Measurements from ENCODE around the gene WDTC1. TPM values are rescaled to one million over a fixed set of nuclear protein-coding genes. Genes with fewer than 3 reads are reported as not detected.

The WDTC1 gene
- total RNA-seq (2021; ENCODE audit: unreplicated experiment) (26.6 TPM), Bru-seq, nascent RNA (percentile 48 among the genes with signal in this experiment), BruChase-seq, experiment 1, labeled RNA remaining after a 6-hour chase (percentile 56 among the genes with signal in this experiment), BruChase-seq, experiment 2, labeled RNA remaining after a 2-hour chase (percentile 49 among the genes with signal in this experiment)
- 25.5 and 26.6 TPM in 2 replicates for polyA plus RNA-seq (2012)
- long read RNA-seq, partial matches to known transcripts: 0 of 6 reads
- long read RNA-seq, other reads (novel, unspliced or antisense): 6 of 6 reads

- peak within 1 kb of the TSS; percentile 89 for H3K4me2 ChIP-seq (ENCODE audit: low read length)
- CTCF ChIA-PET: no interaction called here
- no peaks in the 10 kb centered on the region for H3K9me3 ChIP-seq (ENCODE audit: control insufficient read depth in 1 of 2, insufficient read depth in 1 of 2, low read depth in 1 of 2, low read length in 2 of 2)
- H2AFZ ChIP-seq (ENCODE audit: low read depth, low read length, poor library complexity, severe bottlenecking): peak within 1 kb of the TSS; percentile 70
- peak within 1 kb of the TSS; percentile 62 to 66 for H3K4me3 ChIP-seq (replicated peaks in 1 of 2; ENCODE audit: low read depth in 1 of 2, low read length in 2 of 2)
- H4K20me1 ChIP-seq (ENCODE audit: insufficient read depth): no peaks in the 10 kb centered on the region
- H3K27me3 ChIP-seq (ENCODE audit: insufficient read depth, low read length): no peaks in the 10 kb centered on the region
- no peaks in the 10 kb centered on the region for H3K9me2 ChIP-seq (ENCODE audit: insufficient read depth)
- peak within 1 kb of the TSS; percentile 58 for H3K9ac ChIP-seq (ENCODE audit: low read length)
- H3K36me3 ChIP-seq (ENCODE audit: control insufficient read depth in 1 of 2, insufficient read depth in 2 of 2, low read length in 2 of 2): no peaks in the 10 kb centered on the region
- peak within 1 kb of the TSS; percentile 35; the same call in 1 of the 2 replicates for H3K27ac ChIP-seq (ENCODE audit: low read depth, low read length)
- intact Hi-C loops (cut with micrococcal nuclease): no loop called here
- peaks cover 14 to 17% of the 10 kb centered on the region in 2 experiments for H3K4me1 ChIP-seq (ENCODE audit: control insufficient read depth in 1 of 2, insufficient read depth in 2 of 2, low read length in 2 of 2)
- RAD21 ChIA-PET (ENCODE audit: low non-redundant PET in 1 of 2, low total read pairs in 2 of 2, uncharacterized antibody in 2 of 2, unreplicated experiment in 2 of 2): no interaction called here
- H3K79me2 ChIP-seq (ENCODE audit: insufficient read depth, low read length): no peaks in the 10 kb centered on the region
- ATAC-seq (peak; percentile 97), DNase-seq (ENCODE audit: low read depth, low spot score) (peak; percentile 90)
- no TSS peak for BruUV-seq (replicated peaks)
- POLR2A ChIA-PET: interaction anchor here (1.3 kb wide), 1 partner anchor 80 kb away, joined by 5 read pairs; the partner anchor contains the start of gene SLC9A1
- no peak for TF ChIP-seq REST (IDR thresholded peaks at IDR 0.05; ENCODE audit: low read depth)
- TF ChIP-seq FOSL1 (IDR thresholded peaks at IDR 0.05; ENCODE audit: low read depth): no peak
- TF ChIP-seq, protein P1, sequence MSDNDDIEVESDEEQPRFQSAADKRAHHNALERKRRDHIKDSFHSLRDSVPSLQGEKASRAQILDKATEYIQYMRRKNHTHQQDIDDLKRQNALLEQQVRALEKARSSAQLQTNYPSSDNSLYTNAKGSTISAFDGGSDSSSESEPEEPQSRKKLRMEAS (IDR thresholded peaks at IDR 0.05): no peak
- TF ChIP-seq CTCF (IDR thresholded peaks at IDR 0.05 in 2 of 3, conservative IDR thresholded peaks at IDR 0.05 in 1 of 3; ENCODE audit: borderline replicate concordance in 1 of 3, insufficient read depth in 1 of 3, low read depth in 2 of 3, low read length in 2 of 3): no peak
- TF ChIP-seq EZH2 (IDR thresholded peaks at IDR 0.05): no peak
- peak; percentile 44 for TF ChIP-seq TCF7L2 (IDR thresholded peaks at IDR 0.05; ENCODE audit: borderline replicate concordance, extremely low read depth, insufficient read depth, insufficient read length)
- TF ChIP-seq JUND (IDR thresholded peaks at IDR 0.05): no peak
- peak; percentile 90 for TF ChIP-seq SP1 (IDR thresholded peaks at IDR 0.05; ENCODE audit: low read depth)
- TF ChIP-seq CBX3 (IDR thresholded peaks at IDR 0.05; ENCODE audit: low read depth): no peak
- TF ChIP-seq, protein P2, sequence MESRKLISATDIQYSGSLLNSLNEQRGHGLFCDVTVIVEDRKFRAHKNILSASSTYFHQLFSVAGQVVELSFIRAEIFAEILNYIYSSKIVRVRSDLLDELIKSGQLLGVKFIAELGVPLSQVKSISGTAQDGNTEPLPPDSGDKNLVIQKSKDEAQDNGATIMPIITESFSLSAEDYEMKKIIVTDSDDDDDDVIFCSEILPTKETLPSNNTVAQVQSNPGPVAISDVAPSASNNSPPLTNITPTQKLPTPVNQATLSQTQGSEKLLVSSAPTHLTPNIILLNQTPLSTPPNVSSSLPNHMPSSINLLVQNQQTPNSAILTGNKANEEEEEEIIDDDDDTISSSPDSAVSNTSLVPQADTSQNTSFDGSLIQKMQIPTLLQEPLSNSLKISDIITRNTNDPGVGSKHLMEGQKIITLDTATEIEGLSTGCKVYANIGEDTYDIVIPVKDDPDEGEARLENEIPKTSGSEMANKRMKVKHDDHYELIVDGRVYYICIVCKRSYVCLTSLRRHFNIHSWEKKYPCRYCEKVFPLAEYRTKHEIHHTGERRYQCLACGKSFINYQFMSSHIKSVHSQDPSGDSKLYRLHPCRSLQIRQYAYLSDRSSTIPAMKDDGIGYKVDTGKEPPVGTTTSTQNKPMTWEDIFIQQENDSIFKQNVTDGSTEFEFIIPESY (IDR thresholded peaks at IDR 0.05; ENCODE audit: extremely low read depth, insufficient replicate concordance, low read length): no peak
- no peak for TF ChIP-seq SIN3A (IDR thresholded peaks at IDR 0.05; ENCODE audit: low read depth)
- peak; percentile 52 for TF ChIP-seq YY1 (IDR thresholded peaks at IDR 0.05; ENCODE audit: extremely low read depth, insufficient replicate concordance, low read depth, low read length)
- no peak for TF ChIP-seq EZH2phosphoT487 (IDR thresholded peaks at IDR 0.05; ENCODE audit: borderline replicate concordance)
- no peak for TF ChIP-seq POLR2A (IDR thresholded peaks at IDR 0.05; ENCODE audit: borderline replicate concordance, extremely low read depth, insufficient read depth, insufficient read length)
- peak; percentile 76 for TF ChIP-seq POLR2AphosphoS5 (IDR thresholded peaks at IDR 0.05; ENCODE audit: low read depth, low read length)
- TF ChIP-seq SRF (IDR thresholded peaks at IDR 0.05; ENCODE audit: low read depth): no peak
- peak; percentile 70 for TF ChIP-seq EGR1 (IDR thresholded peaks at IDR 0.05; ENCODE audit: low read depth)
Observed at GRCh38 chr1:27234049-27234882, at the start of gene WDTC1. Gene WDTC1 (plus strand): TSS chr1:27234632. CDS start chr1:27261055, 26,423 bp downstream.

All from HCT116 (cell line).